Psoas muscle (tissue), 8 donors: ENCODE data around the gene CADPS. TPM values are rescaled to one million over a fixed set of nuclear protein-coding genes. Genes with fewer than 3 reads are reported as not detected.

Source experiments
- ATAC-seq, 4 donors: fragments of 200-7000 bp; cut with Tn5 transposase; one replicate each; pipeline ENCODE4 v1.9.1; 2020; ENCODE audit warnings: moderate library complexity in 3 of 4, mild to moderate bottlenecking in 2 of 4
- DNase-seq, 2 donors: peaks; one replicate each; pipeline ENCODE4 v3.0.0-alpha.2; 2020
- H3K27ac ChIP-seq: fragments of 200-600 bp; one replicate; pipeline ENCODE4 v1.8.0; 2022
- H3K27me3 ChIP-seq, 3 donors: fragments of 200-600 bp in 1 of 3; one replicate each; pipeline versions ENCODE4 v1.6.1 to v1.8.0; 2013 to 2022; ENCODE audit warnings: low read length in 2 of 3, mild to moderate bottlenecking in 2 of 3, moderate library complexity in 1 of 3; ENCODE audit not compliant: insufficient read depth in 3 of 3
- H3K36me3 ChIP-seq, 2 donors: fragments of 200-600 bp in 1 of 2; one replicate each; pipeline versions ENCODE4 v1.6.1 to v1.8.0; 2013 to 2022; ENCODE audit warnings: low read depth in 1 of 2, mild to moderate bottlenecking in 1 of 2, moderate library complexity in 1 of 2; ENCODE audit not compliant: insufficient read depth in 1 of 2
- H3K4me1 ChIP-seq: fragments of 200-600 bp; one replicate; pipeline ENCODE4 v1.8.0; 2022
- H3K4me3 ChIP-seq: fragments of 200-600 bp; one replicate; pipeline ENCODE4 v1.8.0; 2022; ENCODE audit warnings: mild to moderate bottlenecking
- H3K9me3 ChIP-seq: fragments of 200-600 bp; one replicate; pipeline ENCODE4 v1.8.0; 2022
- WGBS, 3 donors: extraction: QIAGEN DNeasy Blood & Tissue Kit; methylation state at CpG; one replicate each; pipeline versions ENCODE4 v1.1.6 to v1.1.7; 2013; 5-methylcytosine and 5-hydroxymethylcytosine counted together
- intact Hi-C, 2 donors: fragments of 100-400 bp; cut with DNase I; formaldehyde crosslinking; loops; one replicate each; pipeline versions ENCODE4 v1.11.0 to v1.14.2; 2022
- polyA plus RNA-seq, 3 donors: library from polyadenylated mRNA; stranded (reverse); fragments of 200-250 nt; gene quantifications; one replicate each; pipeline ENCODE4 v1.2.3, GENCODE V29; 2013
- total RNA-seq, 4 donors: library from RNA; stranded (reverse); fragmentation: NEBNext Ultra II Directional in 2 of 4; extraction: Animal tissue kit (Norgen Biotek cat#: 25700) in 2 of 4; gene quantifications; one replicate each; pipeline versions ENCODE4 v1.2.1 to v1.2.4, GENCODE V29; 2021 to 2023
- TF ChIP-seq, protein P1 (sequence below): fragments of 200-600 bp; IDR thresholded peaks from one replicate; pipeline ENCODE4 v1.8.0; 2022; ENCODE audit warnings: antibody characterized with exemption
- donor health status: healthy with polysubstance abuse.
- donor health status: DM: no; HTN: no; CAD: no; lungs with moderate emphysema.
- donor health status: Bipolar disorder and iron deficiency.
- donor health status: healthy.
- donor health status: DM: yes; HTN: yes; CAD: no.
- donor health status: DM: no; HTN: no; CAD: no.
- donor health status: DM: no; HTN: no; CAD: no.
- donor health status: DM: yes; HTN: yes; CAD: no.

The CADPS gene
- total and polyA plus RNA-seq, 7 donors = 0.01 to 0.07 (median 0.04) TPM; not detected in 4

DNA sequence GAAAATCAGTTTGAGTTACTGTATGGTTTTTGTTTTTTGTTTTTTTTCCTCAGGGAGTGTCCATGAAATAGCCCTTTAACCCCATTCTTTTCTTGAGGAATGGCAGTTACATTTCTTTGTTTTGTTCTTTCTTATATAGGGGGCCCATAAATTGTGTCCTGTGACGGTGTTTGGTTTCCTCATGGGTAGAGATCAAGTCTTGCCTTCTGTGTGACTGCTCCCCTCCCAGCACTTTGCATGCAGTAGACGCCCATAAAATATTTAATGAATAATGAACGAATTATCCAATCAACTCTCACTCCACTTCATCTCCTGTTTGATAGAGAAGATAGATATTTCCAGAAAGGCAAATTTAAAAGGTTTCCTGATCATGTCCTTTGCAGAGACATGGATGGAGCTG, 78.1 kb downstream of the CADPS start:
- no peak overlapping the region for H3K4me3 ChIP-seq
- DNase-seq (no peak), ATAC-seq (no peak)
- TF ChIP-seq, protein P1, sequence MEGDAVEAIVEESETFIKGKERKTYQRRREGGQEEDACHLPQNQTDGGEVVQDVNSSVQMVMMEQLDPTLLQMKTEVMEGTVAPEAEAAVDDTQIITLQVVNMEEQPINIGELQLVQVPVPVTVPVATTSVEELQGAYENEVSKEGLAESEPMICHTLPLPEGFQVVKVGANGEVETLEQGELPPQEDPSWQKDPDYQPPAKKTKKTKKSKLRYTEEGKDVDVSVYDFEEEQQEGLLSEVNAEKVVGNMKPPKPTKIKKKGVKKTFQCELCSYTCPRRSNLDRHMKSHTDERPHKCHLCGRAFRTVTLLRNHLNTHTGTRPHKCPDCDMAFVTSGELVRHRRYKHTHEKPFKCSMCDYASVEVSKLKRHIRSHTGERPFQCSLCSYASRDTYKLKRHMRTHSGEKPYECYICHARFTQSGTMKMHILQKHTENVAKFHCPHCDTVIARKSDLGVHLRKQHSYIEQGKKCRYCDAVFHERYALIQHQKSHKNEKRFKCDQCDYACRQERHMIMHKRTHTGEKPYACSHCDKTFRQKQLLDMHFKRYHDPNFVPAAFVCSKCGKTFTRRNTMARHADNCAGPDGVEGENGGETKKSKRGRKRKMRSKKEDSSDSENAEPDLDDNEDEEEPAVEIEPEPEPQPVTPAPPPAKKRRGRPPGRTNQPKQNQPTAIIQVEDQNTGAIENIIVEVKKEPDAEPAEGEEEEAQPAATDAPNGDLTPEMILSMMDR = no peak
- 44 to 50% (median 48%) methylated on average over 3 of the region's 3 CpGs for WGBS, 3 donors
- H3K9me3 ChIP-seq = no peaks in the 10 kb centered on the region
- no peaks in the 10 kb centered on the region for H3K36me3 ChIP-seq
- no peaks in the 10 kb centered on the region for H3K4me1 ChIP-seq
- H3K27ac ChIP-seq = no peak overlapping the region
- intact Hi-C loops = no loop called here
- no peaks in the 10 kb centered on the region for H3K27me3 ChIP-seq

GRCh38 chr3:62795978-62796657, 79.1 kb downstream of the CADPS start:
- 71 to 78% (median 76%) methylated on average over 2 of the region's 2 CpGs for WGBS, 3 donors
- DNase-seq = no peak
- intact Hi-C loops = no loop called here
- Histone ChIP-seq H3K27me3 (no peaks in the 10 kb centered on the region), H3K9me3 (no peaks in the 10 kb centered on the region), H3K4me3 (no peak overlapping the region), H3K4me1 (no peaks in the 10 kb centered on the region), H3K27ac (no peak overlapping the region), H3K36me3 (no peaks in the 10 kb centered on the region)
- ATAC-seq = no peak
- TF ChIP-seq, protein P1 = no peak

- Histone ChIP-seq H3K4me1 (no peaks in the 10 kb centered on the region), H3K27ac (no peak overlapping the region), H3K36me3 (no peaks in the 10 kb centered on the region), H3K27me3 (no peaks in the 10 kb centered on the region), H3K9me3 (no peaks in the 10 kb centered on the region), H3K4me3 (no peak overlapping the region)
- 47 to 56% (median 56%) methylated on average over 2 of the region's 2 CpGs for WGBS, 3 donors
- DNase-seq (no peak), ATAC-seq (no peak)
- intact Hi-C loops = no loop called here
- TF ChIP-seq, protein P1 = no peak
These were observed 81.3 kb downstream of the CADPS start for GRCh38 chr3:62793946-62794345.

GRCh38 chr3:62785384-62785783, 89.8 kb downstream of the CADPS start:
- TF ChIP-seq, protein P1 = no peak
- Histone ChIP-seq H3K36me3 (no peaks in the 10 kb centered on the region), H3K9me3 (no peaks in the 10 kb centered on the region), H3K27ac (no peak overlapping the region), H3K27me3 (no peaks in the 10 kb centered on the region), H3K4me3 (no peak overlapping the region), H3K4me1 (no peaks in the 10 kb centered on the region)
- ATAC-seq (no peak), DNase-seq (no peak)
- WGBS, 3 donors = 68 to 70% (median 69%) methylated on average over 1 of the region's 1 CpG
- intact Hi-C loops = no loop called here

GRCh38 chr3:62781121-62781520, 94.1 kb downstream of the CADPS start:
- H3K4me3 ChIP-seq = no peak overlapping the region
- WGBS, 3 donors = 68 to 77% (median 72%) methylated on average over 3 of the region's 3 CpGs
- no peak overlapping the region for H3K27ac ChIP-seq
- intact Hi-C loops = no loop called here
- no peak for DNase-seq
- no peak for ATAC-seq
- no peaks in the 10 kb centered on the region for H3K4me1 ChIP-seq
- H3K36me3 ChIP-seq = no peaks in the 10 kb centered on the region
- no peaks in the 10 kb centered on the region for H3K27me3 ChIP-seq
- TF ChIP-seq, protein P1 = no peak
- H3K9me3 ChIP-seq = no peaks in the 10 kb centered on the region
